MCF 10A (cell line): ENCODE measurements around the gene MUC2. TPM values are rescaled to one million over a fixed set of nuclear protein-coding genes. Genes with fewer than 3 reads are reported as not detected.
"Not testable (repeated sequence)": the region's sequence is repeated elsewhere in the genome, so short reads cannot be mapped to it uniquely, and the experiment has no call there.

Source experiments
- BruUV-seq: library from RNA; stranded (reverse); fragments of 400-500 nt; replicated peaks from 2 replicates; lab custom pipeline; 2021; lab: Mats Ljungman, UMichigan
- CTCF ChIA-PET: fragments of 300-600 bp; sonication (Branson Sonifier 250); formaldehyde crosslinking; extraction: SDS; loops from one replicate; lab custom pipeline; 2021; ENCODE audit warnings: antibody characterized with exemption, inconsistent platforms; lab: Yijun Ruan, JAX
- POLR2A ChIA-PET: fragments of 300-600, 350-650 bp; sonication (Branson Sonifier 250); formaldehyde crosslinking; extraction: SDS; loops from one replicate; lab custom pipeline; 2020; ENCODE audit warnings: antibody characterized with exemption, inconsistent platforms; lab: Yijun Ruan, JAX
- DNase-seq: peaks from one replicate; pipeline ENCODE4 v3.0.0-alpha.2; 2018; ENCODE audit not compliant: unreplicated experiment
- H3K27ac Mint-ChIP-seq: one replicate; pipeline ENCODE4 v1.8.0; 2022; ENCODE audit warnings: mild to moderate bottlenecking, low read depth, mixed read lengths; ENCODE audit not compliant: unreplicated experiment
- H3K27me3 Mint-ChIP-seq: one replicate; pipeline ENCODE4 v1.8.0; 2022; ENCODE audit warnings: mixed read lengths; ENCODE audit not compliant: insufficient read depth, unreplicated experiment
- H3K36me3 Mint-ChIP-seq: one replicate; pipeline ENCODE4 v1.8.0; 2022; ENCODE audit warnings: mild to moderate bottlenecking, moderate library complexity, mixed read lengths; ENCODE audit not compliant: insufficient read depth, unreplicated experiment
- H3K4me1 Mint-ChIP-seq: one replicate; pipeline ENCODE4 v1.8.0; 2022; ENCODE audit warnings: mixed read lengths; ENCODE audit not compliant: insufficient read depth, unreplicated experiment
- H3K4me3 Mint-ChIP-seq: one replicate; pipeline ENCODE4 v1.8.0; 2022; ENCODE audit warnings: mild to moderate bottlenecking, moderate library complexity, mixed read lengths; ENCODE audit not compliant: unreplicated experiment
- H3K9me3 Mint-ChIP-seq: one replicate; pipeline ENCODE4 v1.8.0; 2022; ENCODE audit warnings: mixed read lengths; ENCODE audit not compliant: unreplicated experiment
- CTCF ChIP-seq: fragments of 200-600 bp; IDR thresholded peaks from one replicate; pipeline ENCODE4 v1.8.0; 2022; ENCODE audit warnings: antibody characterized with exemption, mild to moderate bottlenecking; ENCODE audit not compliant: unreplicated experiment
- intact Hi-C: fragments of 100-400 bp; cut with micrococcal nuclease; formaldehyde crosslinking; loops from 2 replicates; pipeline ENCODE4 v1.14.1; 2022
- total RNA-seq: library from RNA; stranded (reverse); gene quantifications from 2 replicates; pipeline ENCODE4 v1.2.3, GENCODE V29; 2022

Gene MUC2
- total RNA-seq, 1 experiment from 2014 or later = 0.02 TPM

GRCh38 chr11:1112351-1113191 is 37.9 kb downstream of the MUC2 start:
- Mint-ChIP-seq H3K36me3 (no peaks in the 10 kb centered on the region), H3K9me3 (no peaks in the 10 kb centered on the region), H3K27me3 (peaks cover 23% of the 10 kb centered on the region), H3K27ac (no peak overlapping the region), H3K4me1 (peaks cover 6% of the 10 kb centered on the region), H3K4me3 (no peak overlapping the region)
- no TSS peak for BruUV-seq
- CTCF ChIA-PET = no interaction called here
- DNase-seq = no peak
- no peak for TF ChIP-seq CTCF
- POLR2A ChIA-PET = interaction anchor here (0.6 kb wide), 1 partner anchor 18 kb away, joined by 3 read pairs; no protein-coding TSS in a partner anchor
- intact Hi-C loops = loop anchor here (5.0 to 10.0 kb wide), 2 partner anchors 92 to 405 kb away; no protein-coding TSS in a partner anchor

GRCh38 chr11:1113405-1114201 is 38.9 kb downstream of the MUC2 start:
- CTCF ChIA-PET = interaction anchor here (0.7 kb wide), 3 partner anchors 9 to 916 kb away, joined by 3 to 5 read pairs (median 4); no protein-coding TSS in a partner anchor
- POLR2A ChIA-PET = interaction anchor here (0.6 kb wide), 1 partner anchor 17 kb away, joined by 3 read pairs; no protein-coding TSS in a partner anchor
- Mint-ChIP-seq H3K9me3 (no peaks in the 10 kb centered on the region), H3K4me1 (peaks cover 6% of the 10 kb centered on the region), H3K27me3 (peaks cover 23% of the 10 kb centered on the region), H3K4me3 (no peak overlapping the region), H3K27ac (no peak overlapping the region), H3K36me3 (no peaks in the 10 kb centered on the region)
- DNase-seq = no peak
- no peak for TF ChIP-seq CTCF
- no TSS peak for BruUV-seq
- intact Hi-C loops = loop anchor here (5.0 to 10.0 kb wide), 2 partner anchors 91 to 404 kb away; no protein-coding TSS in a partner anchor

- BruUV-seq, H3K27ac Mint-ChIP-seq, H3K9me3 Mint-ChIP-seq, DNase-seq, H3K4me3 Mint-ChIP-seq, CTCF ChIA-PET, H3K36me3 Mint-ChIP-seq, POLR2A ChIA-PET, H3K4me1 Mint-ChIP-seq: not testable (repeated sequence)
- peaks cover 23% of the 10 kb centered on the region for H3K27me3 Mint-ChIP-seq
- intact Hi-C loops = loop anchor here (10.0 kb wide), 1 partner anchor 90 kb away; no protein-coding TSS in a partner anchor
Measured at GRCh38 chr11:1115292-1115691, 40.6 kb downstream of the MUC2 start.

- H3K4me3 Mint-ChIP-seq = no peak overlapping the region
- intact Hi-C loops = loop anchor here (10.0 kb wide), 1 partner anchor 89 kb away; no protein-coding TSS in a partner anchor
- H3K4me1 Mint-ChIP-seq = peaks cover 6% of the 10 kb centered on the region
- ChIA-PET POLR2A (interaction anchor here (0.7 kb wide), 1 partner anchor 245 kb away, joined by 3 read pairs; no protein-coding TSS in a partner anchor), CTCF (no interaction called here)
- H3K9me3 Mint-ChIP-seq = no peaks in the 10 kb centered on the region
- no TSS peak for BruUV-seq
- no peak overlapping the region for H3K27ac Mint-ChIP-seq
- H3K27me3 Mint-ChIP-seq = peaks cover 23% of the 10 kb centered on the region
- no peak for DNase-seq
- no peaks in the 10 kb centered on the region for H3K36me3 Mint-ChIP-seq
- no peak for TF ChIP-seq CTCF
Measured at GRCh38 chr11:1116104-1116503, 41.4 kb downstream of the MUC2 start.
